ENCODE measurements around the gene STT3B.

- TF ChIP-seq SUZ12 (IDR thresholded peaks at IDR 0.05; ENCODE audit: extremely low read depth, insufficient read depth, insufficient read length) = no peak
- TF ChIP-seq YY1 (IDR thresholded peaks at IDR 0.05; ENCODE audit: insufficient read depth, insufficient read length) = no peak
Measured at GRCh38 chr3:31534065-31534425, 1.3 kb downstream of the STT3B start.

Measured in NT2/D1 (cell line).